Measurements from ENCODE around the gene TTC38.
"Not testable (repeated sequence)": the region's sequence is repeated elsewhere in the genome, so short reads cannot be mapped to it uniquely, and the experiment has no call there.

The TTC38 gene

GRCh38 chr22:46303347-46303965, 35.6 kb downstream of the TTC38 start:
- TF ChIP-seq CTCF (IDR thresholded peaks at IDR 0.05; ENCODE audit: low read depth, low read length, missing control alignments): no peak
- H3K4me3 ChIP-seq (replicated peaks; ENCODE audit: low read depth, low read length): no peak overlapping the region
- DNase-seq (ENCODE audit: extremely low read depth, low read depth): no peak

GRCh38 chr22:46308283-46308988, 40.6 kb downstream of the TTC38 start:
- H3K4me3 ChIP-seq (replicated peaks; ENCODE audit: low read depth, low read length): no peak overlapping the region
- no peak for DNase-seq (ENCODE audit: extremely low read depth, low read depth)
- TF ChIP-seq CTCF (IDR thresholded peaks at IDR 0.05; ENCODE audit: low read depth, low read length, missing control alignments): no peak

- H3K4me3 ChIP-seq (replicated peaks; ENCODE audit: low read depth, low read length): no peak overlapping the region
- TF ChIP-seq CTCF (IDR thresholded peaks at IDR 0.05; ENCODE audit: low read depth, low read length, missing control alignments): no peak
- no peak for DNase-seq (ENCODE audit: extremely low read depth, low read depth)
These were observed 41.8 kb downstream of the TTC38 start for GRCh38 chr22:46309526-46310085.

- DNase-seq (ENCODE audit: extremely low read depth, low read depth): no peak
- no peak for TF ChIP-seq CTCF (IDR thresholded peaks at IDR 0.05; ENCODE audit: low read depth, low read length, missing control alignments)
- H3K4me3 ChIP-seq (replicated peaks; ENCODE audit: low read depth, low read length): no peak overlapping the region
These were observed 44.2 kb downstream of the TTC38 start for GRCh38 chr22:46312056-46312455.

- not testable (repeated sequence) for H3K4me3 ChIP-seq (replicated peaks; ENCODE audit: low read depth, low read length); DNase-seq (ENCODE audit: extremely low read depth, low read depth)
These were observed 45.0 kb downstream of the TTC38 start for GRCh38 chr22:46312848-46313247.

- no peak for DNase-seq (ENCODE audit: extremely low read depth, low read depth)
- TF ChIP-seq CTCF (IDR thresholded peaks at IDR 0.05; ENCODE audit: low read depth, low read length, missing control alignments): no peak
- H3K4me3 ChIP-seq (replicated peaks; ENCODE audit: low read depth, low read length): no peak overlapping the region
These were observed 48.2 kb downstream of the TTC38 start for GRCh38 chr22:46315976-46316375.

- DNase-seq (ENCODE audit: extremely low read depth, low read depth): no peak
- no peak for TF ChIP-seq CTCF (IDR thresholded peaks at IDR 0.05; ENCODE audit: low read depth, low read length, missing control alignments)
- H3K4me3 ChIP-seq (replicated peaks; ENCODE audit: low read depth, low read length): no peak overlapping the region
These were observed 49.8 kb downstream of the TTC38 start for GRCh38 chr22:46317646-46318045.

All from HFF-Myc (cell line).